NCI-H345 (cell line): Measurements from ENCODE around the gene CENPL.
A peak's percentile ranks its signal among the peaks of the same experiment; 100 is the strongest.
"Not testable (repeated sequence)": the region's sequence is repeated elsewhere in the genome, so short reads cannot be mapped to it uniquely, and the experiment has no call there.

Experiments used
- DNase-seq: peaks from one replicate; lab custom pipeline; 2025; lab: John Stamatoyannopoulos, UW

Gene CENPL, protein sequence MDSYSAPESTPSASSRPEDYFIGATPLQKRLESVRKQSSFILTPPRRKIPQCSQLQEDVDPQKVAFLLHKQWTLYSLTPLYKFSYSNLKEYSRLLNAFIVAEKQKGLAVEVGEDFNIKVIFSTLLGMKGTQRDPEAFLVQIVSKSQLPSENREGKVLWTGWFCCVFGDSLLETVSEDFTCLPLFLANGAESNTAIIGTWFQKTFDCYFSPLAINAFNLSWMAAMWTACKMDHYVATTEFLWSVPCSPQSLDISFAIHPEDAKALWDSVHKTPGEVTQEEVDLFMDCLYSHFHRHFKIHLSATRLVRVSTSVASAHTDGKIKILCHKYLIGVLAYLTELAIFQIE

DNA sequence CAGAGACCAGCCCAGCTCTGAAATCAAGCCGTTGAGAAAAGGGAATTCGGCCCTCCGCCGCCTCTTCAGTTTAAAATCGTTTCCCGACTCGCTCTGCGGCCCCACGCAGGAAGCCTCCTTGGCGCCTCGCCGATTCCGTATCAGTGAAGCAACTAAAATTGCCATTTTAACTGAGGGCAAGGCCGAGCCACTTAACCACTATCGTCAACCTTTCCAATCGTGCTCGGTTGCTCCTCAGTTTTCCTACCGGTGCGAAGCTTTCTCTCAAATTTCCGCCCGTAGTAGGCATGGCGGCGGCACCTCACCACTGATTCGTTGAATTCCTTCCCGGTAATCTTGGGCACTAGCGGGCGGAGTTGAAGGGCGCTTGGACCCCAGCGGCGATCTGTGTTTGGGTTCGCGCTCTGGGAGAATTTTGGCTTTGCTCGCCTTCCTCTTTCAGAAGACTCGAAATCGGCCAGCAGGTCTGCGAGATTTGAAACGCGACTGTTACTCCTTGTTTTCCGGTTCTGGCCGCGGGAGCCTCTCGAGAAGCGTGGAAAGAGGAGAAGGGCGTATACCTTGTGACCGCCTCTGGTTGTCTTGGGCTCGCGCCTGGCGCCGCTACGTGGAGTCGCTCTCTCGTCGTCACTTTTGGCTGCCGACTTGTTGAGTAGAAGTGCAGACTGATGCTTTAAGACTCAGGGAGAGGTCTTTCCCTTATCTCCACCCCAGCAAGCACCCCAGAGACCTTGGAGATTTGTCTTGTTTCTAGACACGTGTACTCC is at the start of gene CENPL, which contains the start of gene DARS2:
Gene CENPL, minus strand, starts transcription at position 569 of the 767 bp plus-strand sequence. CDS start 13,584 bp downstream, outside the sequence.
Gene DARS2, plus strand, starts transcription at position 359 of the 767 bp plus-strand sequence. CDS start 557 bp downstream, outside the sequence.
- DNase-seq: peak; percentile 98

DNA sequence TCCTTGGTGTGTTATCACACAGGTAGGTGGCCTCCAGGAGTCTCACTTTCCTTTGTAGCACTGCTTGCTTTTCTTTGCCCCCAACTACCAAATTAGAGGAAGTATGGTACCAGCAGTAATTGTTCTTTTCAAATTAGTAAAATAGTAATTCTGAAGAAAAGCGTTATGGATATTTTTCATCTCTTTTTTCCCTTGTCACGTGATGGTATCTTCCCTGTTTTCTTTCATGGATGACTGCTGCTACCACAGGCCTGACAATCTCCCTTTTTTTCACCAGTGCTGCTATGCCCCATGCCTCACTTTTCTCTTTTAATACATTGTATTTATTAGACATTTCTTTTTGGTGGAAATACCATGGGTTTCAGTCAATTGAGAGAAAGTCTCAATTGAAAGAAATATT is 46.8 kb upstream of the CENPL start:
- DNase-seq: no peak

DNA sequence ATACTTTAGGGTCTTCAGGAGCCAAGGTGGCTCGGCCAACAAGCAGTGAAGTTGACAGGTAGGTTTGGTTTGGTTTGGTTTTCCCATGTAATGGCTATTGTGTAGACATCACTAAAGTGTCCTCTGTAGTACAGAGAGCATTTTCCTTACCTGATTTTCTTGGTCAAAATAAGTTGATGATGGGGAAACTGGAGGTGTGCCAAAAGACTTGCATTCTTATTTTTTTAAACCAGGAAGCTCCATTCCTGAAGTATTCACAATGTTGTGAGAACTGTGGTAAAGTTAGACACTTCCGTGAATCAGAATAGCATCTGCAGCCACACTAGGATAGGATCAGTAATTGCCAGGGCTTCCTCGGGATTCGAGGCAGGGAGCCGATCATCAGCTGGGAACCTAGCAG is 46.4 kb upstream of the CENPL start:
- DNase-seq: no peak

DNA sequence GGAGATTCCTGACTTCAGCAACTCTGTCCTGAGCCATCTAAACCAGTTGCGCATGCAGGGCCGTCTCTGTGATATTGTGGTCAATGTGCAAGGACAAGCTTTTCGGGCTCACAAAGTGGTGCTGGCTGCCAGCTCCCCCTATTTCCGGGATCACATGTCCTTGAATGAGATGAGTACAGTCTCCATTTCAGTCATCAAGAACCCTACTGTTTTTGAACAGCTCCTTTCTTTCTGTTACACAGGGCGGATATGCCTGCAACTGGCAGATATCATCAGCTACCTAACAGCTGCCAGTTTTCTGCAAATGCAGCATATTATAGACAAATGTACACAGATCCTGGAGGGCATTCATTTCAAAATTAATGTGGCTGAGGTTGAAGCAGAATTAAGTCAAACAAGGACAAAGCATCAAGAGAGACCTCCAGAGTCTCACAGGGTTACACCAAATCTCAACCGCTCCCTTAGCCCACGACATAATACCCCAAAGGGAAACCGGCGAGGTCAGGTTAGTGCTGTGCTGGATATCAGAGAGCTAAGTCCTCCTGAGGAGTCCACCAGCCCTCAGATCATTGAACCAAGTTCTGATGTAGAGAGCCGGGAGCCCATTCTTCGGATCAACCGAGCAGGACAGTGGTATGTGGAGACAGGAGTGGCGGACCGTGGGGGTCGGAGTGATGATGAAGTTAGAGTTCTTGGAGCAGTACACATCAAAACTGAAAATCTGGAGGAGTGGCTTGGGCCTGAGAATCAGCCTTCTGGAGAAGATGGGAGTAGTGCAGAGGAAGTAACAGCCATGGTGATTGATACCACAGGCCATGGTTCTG is 45.8 kb upstream of the CENPL start:
- no peak for DNase-seq

DNA sequence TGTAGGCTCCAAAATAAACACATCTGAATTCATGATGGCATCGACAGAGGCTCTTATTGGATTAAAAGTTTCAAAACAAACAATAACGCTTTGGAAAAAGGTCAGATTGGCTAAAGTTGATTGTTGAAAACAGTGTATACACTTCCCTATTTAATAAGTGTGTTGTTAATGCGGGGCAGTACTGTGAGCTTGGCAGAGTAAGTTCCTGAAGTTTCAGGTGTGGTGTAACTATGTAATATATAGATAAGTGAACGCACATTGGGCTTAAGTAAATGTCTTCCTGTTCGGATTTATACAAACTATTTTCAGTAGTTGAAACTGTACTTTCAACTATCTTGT is 44.3 kb upstream of the CENPL start:
- no peak for DNase-seq

DNA sequence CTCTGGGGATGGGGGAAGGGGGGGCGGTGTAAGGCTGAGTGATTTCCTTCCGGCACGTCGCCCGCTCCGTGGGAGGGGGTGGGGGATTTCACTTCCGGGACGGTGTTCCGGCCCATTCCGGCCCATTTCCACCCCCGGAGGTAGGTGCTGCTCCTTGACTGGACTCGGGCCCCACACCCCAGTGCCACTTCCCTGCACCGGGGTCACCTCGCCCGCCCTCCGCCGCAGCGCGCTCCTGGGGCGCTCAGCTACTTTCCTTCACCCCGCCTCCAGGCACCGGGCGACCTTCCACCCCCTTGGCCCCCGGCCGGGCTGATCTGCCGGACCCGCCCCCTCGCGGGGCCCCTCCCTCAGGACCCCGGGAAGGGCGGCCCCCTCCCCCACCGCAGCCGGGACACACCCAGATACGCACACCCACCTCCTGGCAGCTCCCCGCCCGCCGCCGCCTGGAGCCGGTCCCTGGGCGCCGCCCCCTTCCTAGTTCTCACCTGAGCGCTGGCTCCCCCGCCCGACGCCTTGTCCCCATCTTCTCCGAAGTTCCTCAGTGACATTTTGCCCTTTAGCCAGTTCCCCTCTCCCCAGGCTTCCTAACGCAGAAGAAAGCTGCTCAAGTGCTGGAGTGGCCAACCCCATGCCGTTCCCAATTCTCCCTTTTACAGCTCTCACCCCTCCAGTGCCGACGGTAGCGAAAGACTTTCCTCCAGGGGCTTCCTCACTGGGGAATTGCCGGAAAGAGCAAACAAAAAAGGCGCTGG is 43.8 kb upstream of the CENPL start, which contains the start of gene ZBTB37:
Gene ZBTB37, plus strand, starts transcription at position 115 of the 755 bp plus-strand sequence. CDS start 1,846 bp downstream, outside the sequence.
- DNase-seq: peak; percentile 94

DNA sequence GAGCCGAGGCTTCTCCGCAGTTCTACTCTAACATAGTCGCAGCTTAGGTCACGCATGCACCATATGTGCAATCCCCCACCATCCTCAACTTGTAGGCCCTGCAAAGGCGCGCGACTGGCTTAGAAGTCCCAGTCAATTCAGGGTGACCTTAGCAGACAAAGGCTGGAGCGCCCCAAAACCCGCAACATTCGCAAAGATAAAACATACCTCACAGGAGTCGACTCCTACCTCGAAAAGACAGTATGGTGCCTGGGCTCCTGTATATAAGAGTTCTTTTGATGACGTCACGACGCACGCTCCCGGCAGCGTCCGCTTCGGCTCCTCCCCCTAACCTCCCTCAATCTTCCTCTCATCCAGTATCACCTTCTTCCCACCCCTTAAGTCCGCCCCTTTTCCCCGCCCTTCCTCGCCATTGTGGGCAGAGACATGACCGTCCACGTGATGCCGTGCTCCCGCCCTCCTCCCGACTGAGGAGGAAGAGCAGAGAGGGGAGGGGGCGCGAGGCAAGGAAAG is 43.1 kb upstream of the CENPL start, which contains the start of gene GAS5:
Gene GAS5, minus strand, starts transcription at position 237 of the 513 bp plus-strand sequence.
- peak; percentile 100 for DNase-seq

DNA sequence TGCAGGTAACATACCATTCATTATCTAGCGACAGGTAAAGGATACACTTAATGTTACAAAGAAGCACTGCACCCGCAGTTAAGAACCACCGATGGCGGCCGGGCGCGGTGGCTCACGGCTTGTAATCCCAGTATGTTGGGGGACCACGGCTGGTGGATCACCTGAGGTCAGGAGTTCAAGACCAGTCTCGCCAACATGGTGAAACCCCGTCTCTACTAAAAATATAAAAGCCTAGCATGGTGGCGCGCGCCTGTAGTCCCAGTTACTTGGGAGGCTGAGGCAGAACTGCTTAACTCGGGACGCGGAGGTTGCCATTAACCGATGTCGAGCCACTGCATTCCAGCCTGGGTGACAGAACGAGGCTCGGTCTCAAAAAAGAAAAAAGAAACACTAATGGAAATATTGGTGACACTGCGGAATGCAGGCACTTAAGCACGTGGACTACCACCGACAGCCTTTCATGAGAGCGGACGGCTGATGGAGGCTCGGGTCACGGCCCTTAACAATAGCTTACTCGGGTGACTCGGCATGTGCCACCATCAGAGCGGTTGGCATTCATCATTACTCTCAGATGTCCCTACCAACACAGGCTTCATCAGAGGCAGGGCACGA is 42.6 kb upstream of the CENPL start:
- DNase-seq: no peak

GRCh38 chr1:173866413-173867115 is 41.9 kb upstream of the CENPL start:
- no peak for DNase-seq

GRCh38 chr1:173865468-173866164 is 40.9 kb upstream of the CENPL start:
- no peak for DNase-seq

DNA sequence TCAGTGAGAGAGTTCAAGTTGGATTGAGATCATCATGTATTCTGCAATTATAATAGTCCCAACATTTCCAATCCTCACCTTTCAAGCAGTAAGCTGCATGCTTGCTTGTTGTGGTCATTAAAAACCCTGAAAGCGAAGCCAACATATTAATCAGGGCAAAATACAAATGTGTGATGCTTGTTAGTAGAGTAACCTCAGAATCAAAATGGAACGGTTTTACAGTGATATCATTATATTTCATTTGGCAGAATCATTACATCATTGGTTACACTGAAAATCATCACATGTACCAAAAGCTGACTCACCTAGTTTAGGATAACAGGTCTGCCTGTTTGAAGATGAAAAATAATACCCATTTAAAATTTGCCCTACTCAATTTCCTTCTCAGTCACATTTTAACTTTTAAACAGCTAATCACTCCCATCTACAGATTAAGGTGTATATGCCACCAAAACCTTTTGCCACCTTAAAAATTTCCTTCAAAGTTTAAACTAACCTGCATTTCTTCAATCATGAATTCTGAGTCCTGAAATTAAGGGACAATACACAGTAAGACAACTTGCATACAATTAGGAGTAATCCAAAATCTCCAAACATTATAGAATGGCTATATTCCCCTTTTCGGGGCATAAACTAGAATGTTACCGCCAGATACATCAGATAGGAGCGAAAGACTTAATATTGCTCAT is 39.6 kb upstream of the CENPL start:
- no peak for DNase-seq

GRCh38 chr1:173863224-173864161 is 38.8 kb upstream of the CENPL start:
- no peak for DNase-seq

DNA sequence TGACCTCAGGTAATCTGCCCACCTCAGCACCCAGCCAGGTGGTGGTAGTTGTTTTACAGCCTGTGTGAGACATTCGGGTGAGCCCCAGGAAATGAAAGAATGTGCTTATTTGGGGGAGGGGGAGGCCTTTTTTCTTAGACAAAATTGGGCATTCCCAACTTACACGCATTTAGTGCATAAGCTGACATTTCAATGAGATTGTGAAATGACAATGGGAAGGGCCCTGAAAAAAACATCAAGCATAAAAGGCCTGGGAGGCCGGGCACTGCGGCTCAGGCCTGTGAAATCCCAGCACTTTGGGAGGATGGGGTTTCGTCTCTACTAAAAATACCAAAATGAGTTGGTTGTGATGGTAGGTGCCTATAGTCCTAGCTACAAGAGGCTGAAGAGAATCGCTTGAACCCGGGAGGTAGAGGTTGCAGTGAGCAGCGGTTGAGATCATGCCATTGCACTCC is 38.1 kb upstream of the CENPL start:
- DNase-seq: no peak

DNA sequence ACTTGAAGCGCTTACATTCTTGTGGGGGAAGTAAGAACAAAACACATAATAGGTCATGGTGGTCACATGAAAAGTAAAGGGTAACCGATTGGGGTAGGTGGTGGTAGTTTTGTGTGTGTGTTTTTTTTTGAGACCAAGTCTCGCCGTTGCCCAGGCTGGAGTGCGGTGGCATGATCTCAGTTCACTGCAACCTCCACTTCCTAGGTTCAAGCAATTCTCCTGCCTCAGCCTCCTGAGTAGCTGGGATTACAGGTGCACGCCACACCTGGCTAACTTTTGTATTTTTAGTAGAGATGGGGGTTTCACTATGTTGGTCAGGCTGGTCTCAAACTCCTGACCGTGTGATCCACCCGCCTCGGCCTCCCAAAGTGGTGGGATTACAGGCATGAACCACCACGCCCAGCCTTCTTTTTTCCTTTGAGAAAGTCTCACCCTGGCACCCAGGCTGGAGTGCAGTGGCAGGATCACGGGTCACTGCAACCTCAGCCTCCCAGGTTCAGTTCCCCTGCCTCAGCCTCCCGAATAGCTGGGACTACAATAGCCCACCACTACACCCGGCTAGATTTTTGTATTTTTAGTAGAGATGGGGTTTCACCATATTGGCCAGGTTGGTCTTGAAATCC is 37.6 kb upstream of the CENPL start:
- DNase-seq: not testable (repeated sequence)

DNA sequence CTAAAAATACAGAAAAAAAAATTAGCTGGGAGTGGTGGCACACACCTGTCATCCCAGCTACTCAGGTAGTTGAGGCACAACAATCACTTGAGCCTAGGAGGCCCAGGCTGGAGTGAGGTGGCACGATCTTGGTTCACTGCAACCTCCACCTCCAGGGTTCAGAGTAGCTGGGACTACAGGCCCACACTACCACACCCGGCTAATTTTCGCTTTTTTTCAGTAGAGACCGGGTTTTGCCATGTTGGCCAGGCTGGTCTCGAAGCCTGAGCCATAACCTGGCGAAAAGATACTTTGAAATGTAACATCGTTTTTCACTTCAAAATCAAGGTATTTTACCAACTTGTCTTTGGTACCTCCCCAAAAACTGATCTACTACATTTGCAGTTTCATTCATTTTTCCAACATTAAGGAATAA is 37.1 kb upstream of the CENPL start:
- DNase-seq: no peak

DNA sequence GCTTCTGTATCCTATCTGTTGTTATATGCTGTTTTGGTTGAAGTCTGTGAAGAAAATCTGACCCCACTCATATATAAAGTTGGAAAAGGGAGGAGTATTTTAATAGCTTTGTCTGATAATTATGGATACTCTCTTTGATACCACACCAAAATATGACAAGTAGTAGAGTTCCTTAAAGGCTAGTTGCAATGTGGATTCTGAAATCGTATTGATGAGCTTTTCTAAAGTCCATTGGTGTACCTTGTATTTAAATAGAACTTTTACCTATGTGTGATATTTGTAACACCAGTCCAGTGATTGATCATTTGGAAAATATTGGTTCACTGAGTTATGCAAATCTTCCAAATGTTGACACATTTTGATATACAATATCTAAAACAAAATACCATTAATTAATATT is 35.4 kb upstream of the CENPL start:
- DNase-seq: no peak

- not testable (repeated sequence) for DNase-seq
Observed at GRCh38 chr1:173859547-173859946, 34.9 kb upstream of the CENPL start.
